H1 (cell line): ENCODE results near the gene AMBN. TPM values are rescaled to one million over a fixed set of nuclear protein-coding genes. Genes with fewer than 3 reads are reported as not detected.
A peak's percentile ranks its signal among the peaks of the same experiment; 100 is the strongest.

Source experiments
- CTCF ChIA-PET: fragments of 300-600 bp; sonication (Branson Sonifier 250); formaldehyde crosslinking; loops from one replicate; lab custom pipeline; 2021; ENCODE audit not compliant: partially characterized antibody; lab: Charles Lee
- POLR2A ChIA-PET: fragments of 300-600 bp; sonication (Branson Sonifier 250); formaldehyde crosslinking; loops from one replicate; lab custom pipeline; 2021; ENCODE audit warnings: inconsistent platforms; ENCODE audit not compliant: partially characterized antibody; lab: Charles Lee
- DNase-seq, 2 experiments: peaks; one replicate each; pipeline versions ENCODE4 v3.0.0 to v3.0.0-alpha.2; 2010 to 2022; ENCODE audit warnings: low spot score in 2 of 2, low read depth in 1 of 2, mixed read lengths in 1 of 2
- FAIRE-seq: peaks from 2 replicates; lab custom pipeline; 2011; peaks lifted over from hg19 to GRCh38; lab: Jason Lieb, UNC
- H2AFZ ChIP-seq: 2 replicates; pipeline ENCODE4 v1.8.1; 2012; ENCODE audit warnings: low read length, inconsistent platforms
- H2AK5ac ChIP-seq: 2 replicates; pipeline ENCODE4 v1.6.1; 2013; ENCODE audit warnings: low read depth, low read length
- H2BK120ac ChIP-seq: replicated peaks from 2 replicates; pipeline ENCODE3; 2013; ENCODE audit warnings: low read depth, low read length, inconsistent platforms
- H2BK12ac ChIP-seq: 2 replicates; pipeline ENCODE4 v1.6.1; 2013; ENCODE audit warnings: low read depth, low read length
- H2BK15ac ChIP-seq: 2 replicates; pipeline ENCODE4 v1.6.1; 2013; ENCODE audit warnings: low read length
- H2BK20ac ChIP-seq: 2 replicates; pipeline ENCODE4 v1.6.1; 2013; ENCODE audit warnings: low read length
- H2BK5ac ChIP-seq: 2 replicates; pipeline ENCODE4 v1.6.1; 2013; ENCODE audit warnings: low read depth, low read length
- H3K14ac ChIP-seq: 2 replicates; pipeline ENCODE4 v1.6.1; 2013; ENCODE audit warnings: inconsistent platforms; ENCODE audit not compliant: insufficient read length
- H3K18ac ChIP-seq: 2 replicates; pipeline ENCODE4 v1.6.1; 2013; ENCODE audit warnings: low read length; ENCODE audit errors: extremely low read depth
- H3K23ac ChIP-seq: 2 replicates; pipeline ENCODE4 v1.6.1; 2013; ENCODE audit warnings: inconsistent platforms; ENCODE audit not compliant: insufficient read length
- H3K23me2 ChIP-seq: 2 replicates; pipeline ENCODE4 v1.6.1; 2013; ENCODE audit warnings: low read depth, low read length
- H3K27ac ChIP-seq: 2 replicates; pipeline ENCODE4 v1.6.1; 2011; ENCODE audit warnings: low read depth, low read length, inconsistent platforms
- H3K27me3 ChIP-seq, 4 experiments: replicated peaks in 1 of 4; 1 replicate in 1 of 4; 2 replicates in 3 of 4; pipeline versions ENCODE4 v1.6.1 to v1.8.1; 2011 to 2013; ENCODE audit warnings: low read length in 3 of 4, mild to moderate bottlenecking in 3 of 4, inconsistent platforms in 2 of 4, mixed read lengths in 2 of 4, moderate library complexity in 1 of 4; ENCODE audit not compliant: control insufficient read depth in 3 of 4, insufficient read depth in 3 of 4; ENCODE audit errors: extremely low read depth in 1 of 4
- H3K36me3 ChIP-seq, 4 experiments: 2 replicates each; pipeline versions ENCODE4 v1.6.1 to v1.8.1; 2011 to 2013; ENCODE audit warnings: mild to moderate bottlenecking in 4 of 4, low read length in 3 of 4, moderate library complexity in 2 of 4, control low read depth in 1 of 4, inconsistent platforms in 1 of 4; ENCODE audit not compliant: insufficient read depth in 4 of 4, control insufficient read depth in 2 of 4
- H3K4ac ChIP-seq: replicated peaks from 2 replicates; pipeline ENCODE3; 2013; ENCODE audit warnings: low read length, low read depth, mixed read lengths, inconsistent platforms; ENCODE audit not compliant: insufficient read length
- H3K4me1 ChIP-seq, 4 experiments: replicated peaks in 1 of 4; 1 replicate in 1 of 4; 2 replicates in 3 of 4; pipeline versions ENCODE4 v1.6.1 to v1.8.1; 2011 to 2013; ENCODE audit warnings: low read length in 3 of 4, inconsistent platforms in 2 of 4, mixed read lengths in 1 of 4; ENCODE audit not compliant: insufficient read depth in 4 of 4, control insufficient read depth in 3 of 4
- H3K4me2 ChIP-seq, 2 experiments: 2 replicates each; pipeline versions ENCODE4 v1.6.1 to v1.8.1; 2011 to 2013; ENCODE audit warnings: low read depth in 2 of 2, low read length in 2 of 2, control low read depth in 1 of 2, inconsistent platforms in 1 of 2, mild to moderate bottlenecking in 1 of 2; ENCODE audit not compliant: insufficient read depth in 1 of 2
- H3K4me3 ChIP-seq, 4 experiments: fragments of 200-600, 300-600 bp in 1 of 4; sonication (generic), shearing (Covaris generic), sonication (Bioruptor Twin) in 1 of 4; 2 replicates each; pipeline versions ENCODE4 v1.5.1 to v1.8.1; 2011 to 2016; ENCODE audit warnings: low read length in 4 of 4, low read depth in 3 of 4, control low read depth in 2 of 4, inconsistent platforms in 2 of 4, mild to moderate bottlenecking in 2 of 4, mixed read lengths in 1 of 4, moderate library complexity in 1 of 4; ENCODE audit not compliant: insufficient read depth in 2 of 4; ENCODE audit errors: extremely low read depth in 1 of 4
- H3K56ac ChIP-seq: replicated peaks from 2 replicates; pipeline ENCODE3; 2013; ENCODE audit warnings: low read depth, mild to moderate bottlenecking, mixed read lengths, low read length, inconsistent platforms; ENCODE audit not compliant: insufficient read length
- H3K79me1 ChIP-seq: 2 replicates; pipeline ENCODE4 v1.6.1; 2013; ENCODE audit warnings: low read depth, low read length, control low read depth
- H3K79me2 ChIP-seq, 2 experiments: 2 replicates each; pipeline versions ENCODE4 v1.6.1 to v1.8.1; 2012 to 2013; ENCODE audit warnings: low read length in 2 of 2, mild to moderate bottlenecking in 2 of 2, inconsistent platforms in 1 of 2; ENCODE audit not compliant: insufficient read depth in 2 of 2, control insufficient read depth in 1 of 2
- H3K9ac ChIP-seq, 4 experiments: replicated peaks in 1 of 4; 1 replicate in 1 of 4; 2 replicates in 3 of 4; pipeline versions ENCODE4 v1.6.1 to v1.8.1; 2011 to 2013; ENCODE audit warnings: low read depth in 3 of 4, low read length in 3 of 4, control low read depth in 2 of 4, mild to moderate bottlenecking in 2 of 4, moderate library complexity in 2 of 4, inconsistent platforms in 1 of 4; ENCODE audit errors: extremely low read depth in 1 of 4
- H3K9me3 ChIP-seq, 2 experiments: 2 replicates each; pipeline versions ENCODE4 v1.6.1 to v1.8.1; 2012 to 2013; ENCODE audit warnings: mild to moderate bottlenecking in 2 of 2, moderate library complexity in 2 of 2, control low read depth in 1 of 2, inconsistent platforms in 1 of 2, low read depth in 1 of 2, low read length in 1 of 2, mixed read lengths in 1 of 2; ENCODE audit not compliant: insufficient read depth in 2 of 2
- H4K20me1 ChIP-seq, 2 experiments: replicated peaks in 1 of 2; 2 replicates each; pipeline versions ENCODE3 to v1.8.1; 2011 to 2013; ENCODE audit warnings: inconsistent platforms in 2 of 2, low read length in 2 of 2, mild to moderate bottlenecking in 1 of 2; ENCODE audit not compliant: insufficient read depth in 2 of 2, control insufficient read depth in 1 of 2
- H4K5ac ChIP-seq: 2 replicates; pipeline ENCODE4 v1.6.1; 2013; ENCODE audit warnings: low read length, low read depth, mixed read lengths, inconsistent platforms; ENCODE audit not compliant: insufficient read length
- H4K8ac ChIP-seq: 2 replicates; pipeline ENCODE4 v1.8.0; 2013; ENCODE audit warnings: mild to moderate bottlenecking, moderate library complexity, low read length, inconsistent platforms; ENCODE audit not compliant: insufficient read depth; ENCODE audit errors: extremely low read depth
- H4K91ac ChIP-seq: replicated peaks from 2 replicates; pipeline ENCODE3; 2013; ENCODE audit warnings: low read length, mixed read lengths, inconsistent platforms; ENCODE audit not compliant: insufficient read length
- CREB1 ChIP-seq: IDR thresholded peaks from 2 replicates; pipeline ENCODE4 v1.6.1; 2012; ENCODE audit warnings: inconsistent platforms
- EP300 ChIP-seq, 2 experiments: IDR thresholded peaks; 1 replicate in 1 of 2; 2 replicates in 1 of 2; pipeline ENCODE4 v1.6.1; 2011 to 2012; ENCODE audit warnings: low read depth in 2 of 2, low read length in 2 of 2, mild to moderate bottlenecking in 2 of 2, borderline replicate concordance in 1 of 2, inconsistent platforms in 1 of 2, moderate library complexity in 1 of 2
- MAFK ChIP-seq: IDR thresholded peaks from 2 replicates; pipeline ENCODE4 v1.6.1; 2012; ENCODE audit warnings: low read depth, mild to moderate bottlenecking, improper control_type of control experiment, low read length
- NANOG ChIP-seq: IDR thresholded peaks from 2 replicates; pipeline ENCODE4 v1.6.1; 2011; ENCODE audit warnings: low read length, low read depth, mild to moderate bottlenecking, inconsistent platforms; ENCODE audit not compliant: insufficient read depth, poor library complexity, severe bottlenecking
- POLR2A ChIP-seq, 2 experiments: IDR thresholded peaks; 1 replicate in 1 of 2; 2 replicates in 1 of 2; pipeline ENCODE4 v1.6.1; 2011; ENCODE audit warnings: low read depth in 2 of 2, low read length in 2 of 2, mild to moderate bottlenecking in 2 of 2; ENCODE audit errors: control extremely low read depth in 1 of 2
- SIX5 ChIP-seq: IDR thresholded peaks from 2 replicates; pipeline ENCODE4 v1.6.1; 2011; ENCODE audit warnings: mild to moderate bottlenecking, low read depth, low read length
- TAF1 ChIP-seq: IDR thresholded peaks from 2 replicates; pipeline ENCODE4 v1.6.1; 2011; ENCODE audit warnings: mild to moderate bottlenecking, low read depth, low read length
- WGBS, 2 experiments: shearing (Covaris generic) in 1 of 2; methylation state at CpG; one replicate each; pipeline versions ENCODE4 v1.1.6 to v1.1.7; 2013 to 2015; ENCODE audit warnings: low lambda C conversion rate in 2 of 2, mixed read lengths in 2 of 2, inconsistent platforms in 1 of 2, low coverage in 1 of 2, missing lambda C conversion rate in 1 of 2; ENCODE audit not compliant: insufficient replicate concordance in 2 of 2, insufficient coverage in 1 of 2, insufficient read length in 1 of 2; ENCODE audit errors: extremely low coverage in 1 of 2, missing lambda C conversion rate in 1 of 2; 5-methylcytosine and 5-hydroxymethylcytosine counted together
- polyA plus RNA-seq, 7 experiments: library from polyadenylated mRNA; depleted of rRNA in 3 of 7; stranded (reverse) in 5 of 7; unstranded in 2 of 7; fragments of >200 nt in 5 of 7; fragments of 200-250 nt in 2 of 7; gene quantifications; 1 replicate in 5 of 7; 2 replicates in 1 of 7; 4 replicates in 1 of 7; pipeline versions ENCODE4 v1.2.1 to v1.2.3, GENCODE V29; 2011 to 2013; ENCODE audit warnings: missing spikeins in 2 of 7, mixed read lengths in 2 of 7
- total RNA-seq: library from RNA; stranded (reverse); fragmentation: NEBNext Ultra II Directional; extraction: Animal tissue kit (Norgen Biotek cat#: 25700); gene quantifications from 2 replicates; pipeline ENCODE4 v1.2.1, GENCODE V29; 2021
- TF ChIP-seq, protein P1 (sequence below), 3 experiments: IDR thresholded peaks; 1 replicate in 2 of 3; 2 replicates in 1 of 3; pipeline versions ENCODE4 v1.5.1 to v1.6.1; 2011; ENCODE audit warnings: low read length in 3 of 3, mild to moderate bottlenecking in 3 of 3, inconsistent platforms in 2 of 3, low read depth in 1 of 3, moderate library complexity in 1 of 3; ENCODE audit not compliant: insufficient read depth in 1 of 3; ENCODE audit errors: control extremely low read depth in 1 of 3
- TF ChIP-seq, protein P2 (sequence below): IDR thresholded peaks from 2 replicates; pipeline ENCODE4 v1.6.1; 2011; ENCODE audit warnings: low read depth, mild to moderate bottlenecking, low read length; ENCODE audit not compliant: insufficient read depth
- TF ChIP-seq, protein P3 (sequence below): IDR thresholded peaks from 2 replicates; pipeline ENCODE4 v1.6.1; 2011; ENCODE audit warnings: low read length, improper control_type of control experiment

Gene AMBN
- total and polyA plus RNA-seq, 2 of the 8 experiments (the other 6 are each of a cell fraction or from before 2014, with no cell fraction given), result not detected

DNA sequence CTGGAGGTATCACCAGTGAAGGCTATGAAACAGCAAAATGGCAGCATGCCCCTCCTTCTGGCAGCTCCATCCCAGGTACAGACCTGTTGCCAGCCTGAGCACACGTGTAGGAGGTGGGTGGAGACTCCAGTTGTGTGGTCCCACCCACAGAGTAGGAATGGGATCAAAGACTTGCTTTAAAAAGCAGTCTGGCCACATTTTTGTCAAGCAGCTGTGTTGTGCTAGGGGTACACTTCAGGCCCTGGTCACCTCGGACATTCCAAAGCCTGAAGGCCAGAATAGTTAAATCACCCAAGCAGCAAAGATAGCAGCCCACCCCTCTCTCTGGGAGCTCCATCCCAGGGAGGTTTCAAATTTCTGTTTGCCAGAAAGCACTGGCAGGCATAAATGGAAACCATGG is 20.3 kb upstream of the AMBN start:
- no peak overlapping the region for H2BK5ac ChIP-seq
- H4K5ac ChIP-seq, result no peak overlapping the region
- CTCF ChIA-PET, result interaction anchor here (0.9 to 2.3 kb wide), 4 partner anchors 11 to 116 kb away, joined by 3 to 8 read pairs (median 4); no protein-coding TSS in a partner anchor
- H4K8ac ChIP-seq, result no peak overlapping the region
- H3K27ac ChIP-seq, result no peak overlapping the region
- POLR2A ChIA-PET, result no interaction called here
- H3K79me1 ChIP-seq, result no peaks in the 10 kb centered on the region
- H3K27me3 ChIP-seq, result no peaks in the 10 kb centered on the region
- no peak overlapping the region for H2AK5ac ChIP-seq
- no peak overlapping the region for H2BK12ac ChIP-seq
- 0 out of 2 replicates have a peak overlapping the region, but pooled peaks have one; percentile 40 for H3K18ac ChIP-seq
- H3K36me3 ChIP-seq, result no peaks in the 10 kb centered on the region
- 81% methylated on average over 2 of the region's 2 CpGs; no CpG with 5 or more reads in 1 of the 2 experiments for WGBS, 2 experiments
- no peak overlapping the region for H3K9ac ChIP-seq
- no peak overlapping the region for H4K91ac ChIP-seq
- H3K23ac ChIP-seq, result no peak overlapping the region
- H3K4me2 ChIP-seq, result no peak overlapping the region
- H3K23me2 ChIP-seq, result no peaks in the 10 kb centered on the region
- DNase-seq (no peak), FAIRE-seq (no peak)
- H3K14ac ChIP-seq, result no peak overlapping the region
- H3K4me1 ChIP-seq, result no peaks in the 10 kb centered on the region
- no peak overlapping the region for H2BK120ac ChIP-seq
- no peaks in the 10 kb centered on the region for H4K20me1 ChIP-seq
- peak overlapping the region; percentile 53; the same call in 1 of the 2 replicates for H2AFZ ChIP-seq
- H3K9me3 ChIP-seq, result no peaks in the 10 kb centered on the region
- no peaks in the 10 kb centered on the region for H3K79me2 ChIP-seq
- no peak overlapping the region for H3K4ac ChIP-seq
- no peak overlapping the region for H2BK20ac ChIP-seq
- no peak overlapping the region for H3K56ac ChIP-seq
- H2BK15ac ChIP-seq, result no peak overlapping the region
- no peak overlapping the region for H3K4me3 ChIP-seq
- TF ChIP-seq EP300 (IDR thresholded peaks at IDR 0.05; ENCODE audit: borderline replicate concordance in 1 of 2, low read depth in 2 of 2, low read length in 2 of 2) (no peak), MAFK (no peak), TAF1 (no peak), CREB1 (no peak), NANOG (no peak), SIX5 (no peak), POLR2A (IDR thresholded peaks at IDR 0.05; ENCODE audit: control extremely low read depth in 1 of 2, low read depth in 2 of 2, low read length in 2 of 2) (no peak)
- TF ChIP-seq, protein P1, sequence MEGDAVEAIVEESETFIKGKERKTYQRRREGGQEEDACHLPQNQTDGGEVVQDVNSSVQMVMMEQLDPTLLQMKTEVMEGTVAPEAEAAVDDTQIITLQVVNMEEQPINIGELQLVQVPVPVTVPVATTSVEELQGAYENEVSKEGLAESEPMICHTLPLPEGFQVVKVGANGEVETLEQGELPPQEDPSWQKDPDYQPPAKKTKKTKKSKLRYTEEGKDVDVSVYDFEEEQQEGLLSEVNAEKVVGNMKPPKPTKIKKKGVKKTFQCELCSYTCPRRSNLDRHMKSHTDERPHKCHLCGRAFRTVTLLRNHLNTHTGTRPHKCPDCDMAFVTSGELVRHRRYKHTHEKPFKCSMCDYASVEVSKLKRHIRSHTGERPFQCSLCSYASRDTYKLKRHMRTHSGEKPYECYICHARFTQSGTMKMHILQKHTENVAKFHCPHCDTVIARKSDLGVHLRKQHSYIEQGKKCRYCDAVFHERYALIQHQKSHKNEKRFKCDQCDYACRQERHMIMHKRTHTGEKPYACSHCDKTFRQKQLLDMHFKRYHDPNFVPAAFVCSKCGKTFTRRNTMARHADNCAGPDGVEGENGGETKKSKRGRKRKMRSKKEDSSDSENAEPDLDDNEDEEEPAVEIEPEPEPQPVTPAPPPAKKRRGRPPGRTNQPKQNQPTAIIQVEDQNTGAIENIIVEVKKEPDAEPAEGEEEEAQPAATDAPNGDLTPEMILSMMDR (IDR thresholded peaks at IDR 0.05; ENCODE audit: control extremely low read depth in 1 of 3, insufficient read depth in 1 of 3, low read depth in 1 of 3, low read length in 3 of 3), result no peak
- TF ChIP-seq, protein P2, sequence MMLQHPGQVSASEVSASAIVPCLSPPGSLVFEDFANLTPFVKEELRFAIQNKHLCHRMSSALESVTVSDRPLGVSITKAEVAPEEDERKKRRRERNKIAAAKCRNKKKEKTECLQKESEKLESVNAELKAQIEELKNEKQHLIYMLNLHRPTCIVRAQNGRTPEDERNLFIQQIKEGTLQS, result no peak
- TF ChIP-seq, protein P3, sequence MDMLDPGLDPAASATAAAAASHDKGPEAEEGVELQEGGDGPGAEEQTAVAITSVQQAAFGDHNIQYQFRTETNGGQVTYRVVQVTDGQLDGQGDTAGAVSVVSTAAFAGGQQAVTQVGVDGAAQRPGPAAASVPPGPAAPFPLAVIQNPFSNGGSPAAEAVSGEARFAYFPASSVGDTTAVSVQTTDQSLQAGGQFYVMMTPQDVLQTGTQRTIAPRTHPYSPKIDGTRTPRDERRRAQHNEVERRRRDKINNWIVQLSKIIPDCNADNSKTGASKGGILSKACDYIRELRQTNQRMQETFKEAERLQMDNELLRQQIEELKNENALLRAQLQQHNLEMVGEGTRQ, result no peak
